Measurements from ENCODE around the gene SSC5D. TPM values are rescaled to one million over a fixed set of nuclear protein-coding genes. Genes with fewer than 3 reads are reported as not detected.

SSC5D gene
- total and polyA plus RNA-seq, 9 of the 15 experiments (the other 6 are each of a cell fraction or from before 2014, with no cell fraction given) = 0.04 to 0.71 (median 0.14) TPM; not detected in 2

DNA sequence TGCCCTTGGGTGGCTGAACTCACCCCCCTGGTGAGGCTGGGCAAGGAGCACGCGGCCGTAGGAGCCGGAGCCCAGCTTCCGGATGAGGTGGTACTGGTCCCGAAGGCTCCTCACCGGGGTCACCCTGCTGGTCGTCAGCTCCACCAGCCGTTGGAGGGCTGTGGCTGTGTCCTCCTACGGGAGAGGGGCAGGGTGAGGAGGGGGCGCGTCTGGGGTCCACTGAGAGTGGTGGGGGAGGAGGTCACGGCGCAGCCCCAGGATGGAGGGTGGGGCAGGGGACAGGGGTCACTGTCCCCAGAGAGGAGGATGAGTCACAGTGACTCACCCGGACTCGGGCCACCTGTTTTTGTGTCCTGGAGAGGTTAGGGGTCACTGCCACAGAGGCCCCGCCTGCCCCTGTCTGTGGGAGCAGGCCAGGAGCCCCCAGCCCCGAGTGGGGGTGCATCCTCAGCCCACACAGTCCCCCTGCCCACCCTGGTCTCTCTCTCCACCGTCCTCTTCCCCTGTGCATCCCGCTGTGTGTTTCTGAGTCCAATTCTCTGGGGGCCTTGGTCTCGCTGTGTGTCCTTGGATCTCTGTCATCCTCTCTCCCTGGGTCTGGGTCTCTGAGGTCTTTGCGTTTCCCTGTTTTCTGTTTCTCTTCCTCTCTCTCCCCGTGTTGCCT, 56.7 kb downstream of the SSC5D start:
- Histone ChIP-seq H3K27me3 (ENCODE audit: control insufficient read depth in 2 of 2, insufficient read depth in 2 of 2, low read length in 2 of 2) (no peaks in the 10 kb centered on the region), H3K9me1 (ENCODE audit: control insufficient read depth, insufficient read depth, low read length) (peaks cover 4% of the 10 kb centered on the region), H3K4me3 (no peak overlapping the region), H2AFZ (ENCODE audit: low read depth, low read length) (peak overlapping the region; percentile 81), H3K9me3 (replicated peaks; ENCODE audit: control insufficient read depth, insufficient read depth, low read depth, low read length) (no peaks in the 10 kb centered on the region), H3K9ac (ENCODE audit: insufficient read depth in 1 of 2, low read depth in 2 of 2, low read length in 2 of 2) (peak overlapping the region; percentile 34 to 60; a peak in 2 of 4 replicates), H3K27ac (ENCODE audit: extremely low read depth, low read depth, low read length) (peak overlapping the region; percentile 59; the same call in 2 of the 3 replicates), H3K4me1 (replicated peaks in 1 of 2; ENCODE audit: control insufficient read depth in 2 of 2, insufficient read depth in 2 of 2, low read length in 2 of 2) (peaks cover 40 to 57% of the 10 kb centered on the region in 2 experiments), H4K20me1 (replicated peaks; ENCODE audit: control insufficient read depth, insufficient read depth, low read length) (no peaks in the 10 kb centered on the region), H3K79me2 (ENCODE audit: control insufficient read depth, insufficient read depth, low read length) (no peaks in the 10 kb centered on the region), H3K36me3 (ENCODE audit: control insufficient read depth, insufficient read depth, low read length) (no peaks in the 10 kb centered on the region), H3K4me2 (ENCODE audit: insufficient read depth, low read length) (peak overlapping the region; percentile 41)
- intact Hi-C loops (cut with micrococcal nuclease) = no loop called here
- in situ Hi-C loops (cut with MboI) = no loop called here
- no TSS peak for BruUV-seq (replicated peaks)
- WGBS (ENCODE audit: insufficient coverage, low coverage, missing lambda C conversion rate) = 15% methylated on average over 13 of the region's 23 CpGs
- ChIA-PET CTCF (ENCODE audit: low intra/inter-chr PET ratio) (no interaction called here), POLR2A (no interaction called here)
- ATAC-seq = peak; percentile 82
- peak; percentile 72 for FAIRE-seq
- peak; percentile 80 to 91 (median 88) for DNase-seq (ENCODE audit: extremely low read depth in 1 of 4, low spot score in 3 of 4)
- TF ChIP-seq SPI1 (IDR thresholded peaks at IDR 0.05; ENCODE audit: borderline replicate concordance, low read depth, low read length) (no peak), CREB1 (IDR thresholded peaks at IDR 0.05) (no peak; the same call in 1 of the 2 replicates), CREB1 (CRISPR knock-in tag; IDR thresholded peaks at IDR 0.05) (peak; percentile 25; the same call in 1 of the 2 replicates), SMAD1 (IDR thresholded peaks at IDR 0.05; ENCODE audit: low read depth, low read length, partially characterized antibody) (no peak), KLF13 (tag; IDR thresholded peaks at IDR 0.05; ENCODE audit: borderline replicate concordance, low read depth) (no peak), TCF7L2 (IDR thresholded peaks at IDR 0.05; ENCODE audit: low read depth, low read length) (no peak), TARDBP (IDR thresholded peaks at IDR 0.05) (no peak), ZNF551 (CRISPR knock-in tag; IDR thresholded peaks at IDR 0.05) (no peak), RFX5 (IDR thresholded peaks at IDR 0.05; ENCODE audit: low read depth, low read length) (no peak), POLR3A (IDR thresholded peaks at IDR 0.05; ENCODE audit: borderline replicate concordance, extremely low read depth, insufficient read depth, insufficient read length) (no peak), ZC3H8 (IDR thresholded peaks at IDR 0.05) (no peak), ZKSCAN1 (IDR thresholded peaks at IDR 0.05; ENCODE audit: low read depth, low read length) (no peak), CBFA2T3 (IDR thresholded peaks at IDR 0.05) (peak; percentile 71)
- TF ChIP-seq, protein P1, sequence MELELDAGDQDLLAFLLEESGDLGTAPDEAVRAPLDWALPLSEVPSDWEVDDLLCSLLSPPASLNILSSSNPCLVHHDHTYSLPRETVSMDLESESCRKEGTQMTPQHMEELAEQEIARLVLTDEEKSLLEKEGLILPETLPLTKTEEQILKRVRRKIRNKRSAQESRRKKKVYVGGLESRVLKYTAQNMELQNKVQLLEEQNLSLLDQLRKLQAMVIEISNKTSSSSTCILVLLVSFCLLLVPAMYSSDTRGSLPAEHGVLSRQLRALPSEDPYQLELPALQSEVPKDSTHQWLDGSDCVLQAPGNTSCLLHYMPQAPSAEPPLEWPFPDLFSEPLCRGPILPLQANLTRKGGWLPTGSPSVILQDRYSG (tag; conservative IDR thresholded peaks at IDR 0.05; ENCODE audit: low read depth) = no peak
- TF ChIP-seq, protein P2, sequence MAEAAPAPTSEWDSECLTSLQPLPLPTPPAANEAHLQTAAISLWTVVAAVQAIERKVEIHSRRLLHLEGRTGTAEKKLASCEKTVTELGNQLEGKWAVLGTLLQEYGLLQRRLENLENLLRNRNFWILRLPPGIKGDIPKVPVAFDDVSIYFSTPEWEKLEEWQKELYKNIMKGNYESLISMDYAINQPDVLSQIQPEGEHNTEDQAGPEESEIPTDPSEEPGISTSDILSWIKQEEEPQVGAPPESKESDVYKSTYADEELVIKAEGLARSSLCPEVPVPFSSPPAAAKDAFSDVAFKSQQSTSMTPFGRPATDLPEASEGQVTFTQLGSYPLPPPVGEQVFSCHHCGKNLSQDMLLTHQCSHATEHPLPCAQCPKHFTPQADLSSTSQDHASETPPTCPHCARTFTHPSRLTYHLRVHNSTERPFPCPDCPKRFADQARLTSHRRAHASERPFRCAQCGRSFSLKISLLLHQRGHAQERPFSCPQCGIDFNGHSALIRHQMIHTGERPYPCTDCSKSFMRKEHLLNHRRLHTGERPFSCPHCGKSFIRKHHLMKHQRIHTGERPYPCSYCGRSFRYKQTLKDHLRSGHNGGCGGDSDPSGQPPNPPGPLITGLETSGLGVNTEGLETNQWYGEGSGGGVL (CRISPR knock-in tag; IDR thresholded peaks at IDR 0.05) = no peak
- TF ChIP-seq, protein P3, sequence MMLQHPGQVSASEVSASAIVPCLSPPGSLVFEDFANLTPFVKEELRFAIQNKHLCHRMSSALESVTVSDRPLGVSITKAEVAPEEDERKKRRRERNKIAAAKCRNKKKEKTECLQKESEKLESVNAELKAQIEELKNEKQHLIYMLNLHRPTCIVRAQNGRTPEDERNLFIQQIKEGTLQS (IDR thresholded peaks at IDR 0.05) = peak; percentile 98
- TF ChIP-seq, protein P3 (CRISPR knock-in tag; conservative IDR thresholded peaks at IDR 0.05) = no peak; the same call in 1 of the 2 replicates
